Measurements from ENCODE around the gene STARD13.

- no peak for TF ChIP-seq REST (IDR thresholded peaks at IDR 0.05; ENCODE audit: low read depth)
- TF ChIP-seq YY1 (IDR thresholded peaks at IDR 0.05; ENCODE audit: low read depth): no peak
- TF ChIP-seq MAX (IDR thresholded peaks at IDR 0.05): no peak
- TF ChIP-seq TAF1 (IDR thresholded peaks at IDR 0.05; ENCODE audit: low read depth): no peak
- no peak for TF ChIP-seq TEAD4 (IDR thresholded peaks at IDR 0.05)
- TF ChIP-seq CREB1 (IDR thresholded peaks at IDR 0.05; ENCODE audit: low read depth): no peak
- no peak for TF ChIP-seq RAD21 (IDR thresholded peaks at IDR 0.05; ENCODE audit: low read depth)
- TF ChIP-seq TCF12 (IDR thresholded peaks at IDR 0.05; ENCODE audit: low read depth): no peak
- TF ChIP-seq USF1 (IDR thresholded peaks at IDR 0.05): no peak
- TF ChIP-seq EP300 (IDR thresholded peaks at IDR 0.05; ENCODE audit: borderline replicate concordance): no peak
- no peak for TF ChIP-seq NFIC (IDR thresholded peaks at IDR 0.05)
Measured at GRCh38 chr13:33158271-33158670, 127.3 kb downstream of the STARD13 start.

Data from Ishikawa (cell line).